Dendritic cell treated with granulocyte-macrophage colony-stimulating factor and Interleukin-4, amounts not matched to agents 40 ng/mL and 50 ng/mL, for 4 days (primary cell): ENCODE measurements around the gene SEL1L.

Experiments
- H3K27ac Mint-ChIP-seq: one replicate; pipeline ENCODE4 v1.8.0; 2022; ENCODE audit warnings: mild to moderate bottlenecking, mixed read lengths
- H3K27me3 Mint-ChIP-seq: one replicate; pipeline ENCODE4 v1.8.0; 2022; ENCODE audit warnings: mild to moderate bottlenecking, mixed read lengths
- H3K36me3 Mint-ChIP-seq: one replicate; pipeline ENCODE4 v1.8.0; 2022; ENCODE audit warnings: low read depth, mixed read lengths
- H3K4me1 Mint-ChIP-seq: one replicate; pipeline ENCODE4 v1.8.0; 2022; ENCODE audit warnings: low read depth, mixed read lengths
- H3K4me3 Mint-ChIP-seq: one replicate; pipeline ENCODE4 v1.8.0; 2022; ENCODE audit warnings: mild to moderate bottlenecking, moderate library complexity, mixed read lengths
- H3K9me3 Mint-ChIP-seq: one replicate; pipeline ENCODE4 v1.8.0; 2022; ENCODE audit warnings: mixed read lengths
- intact Hi-C: fragments of 100-400 bp; cut with micrococcal nuclease; formaldehyde crosslinking; loops from one replicate; pipeline ENCODE4 v1.15.0; 2022

Gene SEL1L

DNA sequence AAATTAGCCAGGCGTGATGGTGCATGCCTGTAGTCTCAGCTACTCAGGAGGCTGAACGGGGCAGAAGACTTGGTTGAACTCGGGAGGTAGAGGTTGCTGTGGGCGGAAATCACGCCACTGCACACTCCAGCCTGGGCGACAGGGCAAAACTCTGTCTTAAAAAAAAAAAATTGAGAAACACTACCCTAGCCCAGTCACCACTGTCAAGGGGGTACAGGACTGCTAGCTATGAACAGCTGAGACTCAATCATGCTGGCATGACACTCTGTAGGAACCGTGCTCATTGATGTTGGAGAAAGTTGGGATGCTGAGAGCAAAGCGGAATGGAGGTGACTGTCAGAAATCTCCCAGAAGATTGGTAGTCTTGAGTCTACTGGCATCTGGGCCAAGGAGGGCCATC is 75.3 kb downstream of the SEL1L start:
- H3K4me3 Mint-ChIP-seq, result no peak overlapping the region
- H3K27ac Mint-ChIP-seq, result no peak overlapping the region
- no peaks in the 10 kb centered on the region for H3K36me3 Mint-ChIP-seq
- intact Hi-C loops, result no loop called here
- H3K4me1 Mint-ChIP-seq, result peaks cover 16% of the 10 kb centered on the region
- peaks cover 12% of the 10 kb centered on the region for H3K27me3 Mint-ChIP-seq
- H3K9me3 Mint-ChIP-seq, result no peaks in the 10 kb centered on the region

DNA sequence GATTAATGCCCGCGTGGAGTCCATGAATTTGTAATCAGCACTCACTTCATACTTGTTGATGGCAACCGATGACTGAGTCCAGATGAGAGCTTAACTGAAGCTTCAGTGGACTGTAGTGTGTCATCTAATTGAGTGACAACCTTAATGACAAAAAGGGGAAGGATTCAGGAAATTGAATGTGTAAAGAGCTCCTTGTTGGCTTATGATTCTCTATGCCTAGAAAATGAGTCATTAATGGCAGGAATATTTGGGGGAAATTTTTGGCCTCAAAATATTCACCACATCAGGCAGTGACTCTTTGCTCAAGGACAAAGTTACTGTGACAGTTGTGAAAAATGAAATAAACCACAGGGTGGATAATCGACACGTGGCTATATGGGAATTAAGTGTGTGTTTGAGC is 78.3 kb downstream of the SEL1L start:
- intact Hi-C loops, result no loop called here
- Mint-ChIP-seq H3K4me3 (no peak overlapping the region), H3K36me3 (no peaks in the 10 kb centered on the region), H3K27ac (no peak overlapping the region), H3K27me3 (peaks cover 25% of the 10 kb centered on the region), H3K9me3 (no peaks in the 10 kb centered on the region), H3K4me1 (peaks cover 16% of the 10 kb centered on the region)

DNA sequence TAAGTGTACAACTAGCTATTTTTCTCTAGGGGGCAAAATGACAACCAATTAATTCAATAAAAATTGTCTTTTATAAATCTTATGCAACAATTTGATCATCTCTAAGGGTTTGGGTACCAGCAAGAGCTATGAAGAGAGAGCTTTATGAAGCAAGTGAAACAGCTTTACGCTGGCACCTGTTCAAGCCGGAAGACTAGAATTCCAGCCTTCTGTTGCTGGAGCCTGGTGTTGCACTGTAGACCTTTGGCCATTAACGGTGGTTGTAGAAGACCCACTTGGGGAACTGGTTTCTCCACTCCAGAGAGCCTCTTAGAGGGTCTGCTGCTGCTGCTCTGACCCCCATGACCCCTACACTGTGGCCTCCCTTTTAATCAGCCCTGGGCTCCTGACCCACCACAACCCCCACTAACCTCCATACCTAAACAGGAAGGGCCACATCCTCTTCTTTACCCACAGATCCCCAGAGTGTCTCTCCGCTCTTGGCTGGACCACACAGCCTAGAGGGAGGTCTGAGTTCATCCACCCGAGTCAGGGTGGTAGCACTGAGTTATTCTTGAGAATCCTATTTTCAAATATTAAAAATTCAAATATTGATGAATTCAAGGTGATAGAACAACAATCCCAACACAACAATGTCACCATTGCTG is 79.0 kb downstream of the SEL1L start:
- H3K4me3 Mint-ChIP-seq, result no peak overlapping the region
- peaks cover 11% of the 10 kb centered on the region for H3K4me1 Mint-ChIP-seq
- peaks cover 32% of the 10 kb centered on the region for H3K27me3 Mint-ChIP-seq
- H3K27ac Mint-ChIP-seq, result no peak overlapping the region
- H3K36me3 Mint-ChIP-seq, result no peaks in the 10 kb centered on the region
- no peaks in the 10 kb centered on the region for H3K9me3 Mint-ChIP-seq
- intact Hi-C loops, result no loop called here

DNA sequence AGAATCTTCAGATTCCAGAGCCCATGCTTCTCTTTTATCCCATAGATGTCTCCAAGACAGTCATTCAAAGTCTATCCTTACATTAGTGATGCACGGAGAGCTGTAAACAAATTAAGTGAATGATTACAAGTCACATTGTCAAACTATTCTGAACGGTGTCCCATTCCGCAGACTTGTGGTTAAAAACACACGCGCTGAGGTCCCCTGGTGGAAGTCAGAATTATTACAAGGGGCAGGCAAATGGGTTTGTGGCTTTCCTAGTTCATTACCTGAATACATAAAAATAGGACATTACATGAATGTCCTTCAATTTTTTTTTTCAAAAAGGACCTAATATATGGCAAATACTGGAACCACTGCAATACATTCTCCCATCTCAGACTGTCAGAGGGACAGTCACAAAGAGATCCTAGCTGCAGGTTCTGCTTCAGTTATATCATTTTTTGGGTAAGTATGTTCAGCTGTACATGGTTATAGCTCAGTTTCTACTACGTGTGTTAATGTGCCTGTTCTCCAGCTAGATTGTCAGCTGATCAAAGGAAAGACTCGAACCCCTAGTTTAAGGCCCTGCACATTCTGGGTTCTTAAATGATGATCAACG is 80.4 kb downstream of the SEL1L start:
- Mint-ChIP-seq H3K4me3 (no peak overlapping the region), H3K27ac (no peak overlapping the region), H3K27me3 (peaks cover 46% of the 10 kb centered on the region), H3K9me3 (no peaks in the 10 kb centered on the region), H3K36me3 (no peaks in the 10 kb centered on the region), H3K4me1 (peaks cover 6% of the 10 kb centered on the region)
- intact Hi-C loops, result loop anchor here (1.0 kb wide), 1 partner anchor 184 kb away; no protein-coding TSS in a partner anchor

DNA sequence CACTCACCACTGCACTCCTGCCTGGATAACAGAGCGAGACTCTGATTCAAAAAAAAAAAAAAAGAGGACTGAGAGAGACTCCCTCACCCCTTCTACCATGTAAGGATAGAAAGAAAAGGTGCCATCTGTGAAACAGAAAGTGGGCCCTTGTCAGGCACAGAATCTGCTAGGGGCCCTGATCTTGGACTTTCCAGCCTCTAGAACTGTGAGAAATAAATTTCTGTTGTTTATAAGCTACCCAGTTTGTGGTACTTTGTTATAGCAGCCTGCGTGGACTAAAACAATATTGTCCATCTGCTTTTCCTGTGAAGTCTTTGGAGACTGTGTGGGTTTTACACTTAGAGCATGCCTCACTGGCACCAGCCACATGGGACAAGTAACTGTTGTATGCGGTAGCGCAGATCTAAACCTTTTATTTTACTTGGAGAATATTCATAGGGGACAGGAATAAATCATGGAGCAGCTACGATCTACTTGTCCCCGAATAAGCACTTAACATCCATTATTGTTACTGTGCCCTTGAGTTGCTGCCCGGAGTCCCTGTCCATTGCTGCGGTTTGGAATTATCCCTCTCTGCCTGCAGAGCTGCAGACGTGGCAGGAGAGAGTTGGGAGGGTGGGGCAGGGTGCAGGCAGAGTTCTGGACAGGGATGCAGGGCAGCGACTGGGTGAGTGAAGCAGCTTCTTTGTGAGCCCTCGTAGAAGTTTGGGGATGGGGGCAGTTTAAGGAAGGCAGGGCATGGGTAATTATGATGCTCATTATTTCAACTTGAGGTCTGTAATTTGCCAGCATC is 81.1 kb downstream of the SEL1L start:
- peaks cover 6% of the 10 kb centered on the region for H3K4me1 Mint-ChIP-seq

DNA sequence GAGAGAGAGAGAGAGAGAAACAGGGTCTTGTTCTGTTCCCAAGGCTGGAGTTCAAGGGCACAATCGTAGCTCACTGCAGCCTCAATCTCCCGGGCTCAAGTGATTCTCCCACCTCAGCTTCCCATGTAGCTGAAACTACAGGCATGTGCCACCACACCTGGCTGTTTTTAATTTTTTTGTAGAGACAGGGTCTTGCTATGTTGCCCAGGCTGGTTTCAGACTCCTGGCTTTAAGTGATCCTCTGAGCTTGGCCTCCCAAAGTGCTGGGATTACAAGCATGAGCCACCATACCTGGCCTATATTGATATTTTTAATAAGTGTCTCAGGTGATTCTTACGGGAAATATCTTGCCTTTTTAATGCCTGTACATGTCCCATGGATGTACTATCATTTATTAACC is 82.7 kb downstream of the SEL1L start:
- Mint-ChIP-seq H3K36me3 (no peaks in the 10 kb centered on the region), H3K9me3 (no peaks in the 10 kb centered on the region), H3K4me3 (no peak overlapping the region), H3K27me3 (peaks cover 59% of the 10 kb centered on the region), H3K27ac (no peak overlapping the region), H3K4me1 (peaks cover 6% of the 10 kb centered on the region)
- intact Hi-C loops, result no loop called here

More for the DNA sequence above, 81.1 kb downstream of the SEL1L start:
- no peak overlapping the region for H3K4me3 Mint-ChIP-seq
- no peaks in the 10 kb centered on the region for H3K9me3 Mint-ChIP-seq
- intact Hi-C loops, result loop anchor here (1.0 kb wide), 1 partner anchor 183 kb away; no protein-coding TSS in a partner anchor
- no peaks in the 10 kb centered on the region for H3K36me3 Mint-ChIP-seq
- H3K27ac Mint-ChIP-seq, result no peak overlapping the region
- peaks cover 47% of the 10 kb centered on the region for H3K27me3 Mint-ChIP-seq

DNA sequence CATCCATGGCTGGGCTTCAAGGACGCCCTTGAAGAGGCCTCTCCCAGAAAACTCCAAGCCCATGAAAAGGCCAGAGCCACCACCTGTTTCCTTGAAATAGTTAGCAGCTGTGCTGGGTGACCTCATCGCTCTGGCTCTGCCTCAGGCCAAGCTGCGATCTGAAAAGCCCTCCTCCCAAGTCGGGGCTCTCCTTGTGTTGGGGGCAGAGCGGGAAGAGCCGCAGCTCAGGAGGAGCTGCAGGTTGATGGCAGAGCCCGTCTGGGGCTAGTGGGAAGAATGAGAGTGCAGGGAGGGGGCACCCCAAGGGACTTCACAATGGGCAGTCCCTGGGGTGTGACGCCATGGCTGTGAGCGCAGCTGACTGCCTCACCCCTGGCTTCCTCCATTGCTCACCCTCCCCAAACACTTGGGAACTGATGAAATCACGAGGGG is 83.5 kb downstream of the SEL1L start:
- intact Hi-C loops, result no loop called here
- Mint-ChIP-seq H3K27ac (no peak overlapping the region), H3K4me3 (no peak overlapping the region)

DNA sequence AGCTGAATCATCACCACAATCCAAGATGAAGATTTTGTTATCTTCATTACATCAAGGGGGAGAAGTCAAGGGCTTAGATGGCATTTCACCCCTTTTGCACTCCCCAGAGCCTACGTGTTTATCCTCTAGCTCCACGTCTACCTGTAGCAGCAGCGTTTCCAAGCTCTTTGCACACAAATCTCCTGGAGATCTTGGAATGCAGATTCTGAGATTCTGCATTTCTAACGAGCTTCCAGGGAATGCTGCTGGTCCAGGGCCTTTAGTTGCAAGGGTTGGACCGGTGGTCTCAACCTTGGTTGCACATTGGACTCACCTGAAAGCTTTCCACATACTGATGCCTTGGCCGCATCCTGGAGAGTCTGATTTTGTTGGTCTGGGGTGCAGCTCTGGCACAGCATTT is 84.1 kb downstream of the SEL1L start:
- Mint-ChIP-seq H3K36me3 (no peaks in the 10 kb centered on the region), H3K27me3 (peaks cover 67% of the 10 kb centered on the region), H3K9me3 (no peaks in the 10 kb centered on the region), H3K4me1 (no peaks in the 10 kb centered on the region), H3K27ac (no peak overlapping the region), H3K4me3 (no peak overlapping the region)
- intact Hi-C loops, result no loop called here

More for the DNA sequence above, 83.5 kb downstream of the SEL1L start:
- Mint-ChIP-seq H3K9me3 (no peaks in the 10 kb centered on the region), H3K27me3 (peaks cover 67% of the 10 kb centered on the region), H3K36me3 (no peaks in the 10 kb centered on the region), H3K4me1 (no peaks in the 10 kb centered on the region)

DNA sequence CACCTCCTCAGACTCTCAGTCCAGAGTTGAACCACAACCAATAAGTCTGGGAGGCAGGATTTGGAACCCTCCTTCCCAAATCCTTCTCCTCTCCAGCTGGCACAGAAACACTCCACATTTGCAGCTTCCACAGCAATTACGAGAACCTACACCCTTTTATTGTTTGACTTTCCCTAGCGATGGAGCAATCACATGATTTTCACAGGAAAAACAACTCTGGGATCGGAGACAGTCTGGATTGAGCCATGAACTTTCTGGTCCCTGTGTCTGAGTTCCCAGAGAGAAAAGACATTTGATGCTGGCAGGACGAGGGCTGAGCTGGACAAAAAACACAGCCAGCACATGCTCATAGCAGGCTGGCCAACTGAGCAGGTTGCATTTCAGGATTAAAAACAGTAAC is 84.5 kb downstream of the SEL1L start:
- Mint-ChIP-seq H3K4me1 (no peaks in the 10 kb centered on the region), H3K4me3 (no peak overlapping the region), H3K9me3 (no peaks in the 10 kb centered on the region), H3K36me3 (no peaks in the 10 kb centered on the region), H3K27ac (no peak overlapping the region), H3K27me3 (peaks cover 71% of the 10 kb centered on the region)
- intact Hi-C loops, result no loop called here

DNA sequence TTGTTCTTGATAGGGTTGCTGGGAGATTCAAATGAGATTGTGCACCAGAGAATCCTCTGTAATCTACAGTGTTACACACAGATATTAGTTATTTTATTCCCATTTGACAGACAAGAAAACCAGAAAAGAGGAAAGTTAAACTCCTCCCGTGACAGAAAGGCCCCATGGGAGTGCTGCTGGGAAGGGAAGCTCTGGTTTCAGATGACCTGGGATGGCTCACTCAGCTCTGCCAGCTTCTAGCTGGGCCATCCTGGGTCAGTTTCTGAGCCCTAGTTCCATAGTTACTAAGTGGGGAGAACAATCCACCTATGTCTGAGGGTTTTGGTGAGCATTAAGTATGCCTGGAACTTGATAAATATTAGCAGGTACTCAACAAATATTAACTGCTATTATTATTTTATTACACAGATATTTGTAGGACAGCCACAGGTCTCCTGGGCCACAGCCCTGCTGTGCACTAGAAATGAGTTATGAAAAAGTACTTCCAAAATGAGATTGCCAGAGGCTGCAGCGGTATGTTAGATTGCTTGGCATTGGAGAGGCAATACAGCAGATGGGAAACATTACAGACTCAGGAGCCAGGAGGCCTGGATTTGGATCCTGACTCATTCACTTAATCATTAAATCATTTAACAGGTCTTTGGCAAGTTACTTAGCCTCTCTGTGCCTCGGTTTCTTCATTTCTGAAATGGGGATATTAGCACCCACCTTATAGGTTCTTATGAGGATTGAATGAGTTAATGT is 86.5 kb downstream of the SEL1L start:
- H3K36me3 Mint-ChIP-seq, result no peaks in the 10 kb centered on the region
- peaks cover 7% of the 10 kb centered on the region for H3K4me1 Mint-ChIP-seq
- no peaks in the 10 kb centered on the region for H3K9me3 Mint-ChIP-seq
- peaks cover 78% of the 10 kb centered on the region for H3K27me3 Mint-ChIP-seq
- H3K4me3 Mint-ChIP-seq, result no peak overlapping the region
- no peak overlapping the region for H3K27ac Mint-ChIP-seq
- intact Hi-C loops, result no loop called here

DNA sequence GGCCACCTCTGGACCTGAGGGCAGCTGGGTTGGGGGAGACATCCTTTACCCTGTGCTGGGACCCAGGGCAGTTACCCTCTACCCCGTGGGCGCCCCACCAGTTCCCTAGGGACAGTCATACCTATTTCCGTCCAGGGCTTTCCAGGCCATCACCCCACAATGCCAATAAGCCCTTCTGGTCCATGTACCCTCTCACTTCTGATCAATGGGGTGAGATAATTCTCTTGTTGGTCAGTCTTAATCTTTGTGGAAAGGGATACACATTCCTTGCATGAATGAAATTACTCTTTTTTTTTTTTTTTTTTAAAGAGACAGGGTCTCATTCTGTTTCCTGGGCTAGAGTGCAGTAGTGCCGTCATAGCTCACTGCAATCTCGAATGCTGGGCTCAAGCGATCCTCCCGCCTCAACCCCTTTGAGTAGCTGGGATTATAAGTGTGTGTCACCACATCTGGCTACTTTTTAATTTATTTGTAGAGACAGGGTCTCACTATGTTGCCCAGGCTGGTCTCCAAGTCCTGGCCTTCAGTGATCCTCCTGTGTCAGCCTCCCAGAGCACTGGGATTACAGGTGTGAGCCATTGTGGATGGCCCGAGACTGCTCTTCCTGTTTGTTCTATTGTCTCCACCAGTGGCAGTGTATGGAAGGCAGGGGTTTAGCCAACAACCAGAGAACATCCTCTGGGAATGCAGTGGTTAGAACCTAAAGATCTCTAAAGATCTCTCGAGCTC is 87.2 kb downstream of the SEL1L start:
- intact Hi-C loops, result no loop called here
- Mint-ChIP-seq H3K27me3 (peaks cover 77% of the 10 kb centered on the region), H3K4me1 (peaks cover 7% of the 10 kb centered on the region), H3K4me3 (no peak overlapping the region), H3K27ac (no peak overlapping the region), H3K36me3 (no peaks in the 10 kb centered on the region), H3K9me3 (no peaks in the 10 kb centered on the region)

DNA sequence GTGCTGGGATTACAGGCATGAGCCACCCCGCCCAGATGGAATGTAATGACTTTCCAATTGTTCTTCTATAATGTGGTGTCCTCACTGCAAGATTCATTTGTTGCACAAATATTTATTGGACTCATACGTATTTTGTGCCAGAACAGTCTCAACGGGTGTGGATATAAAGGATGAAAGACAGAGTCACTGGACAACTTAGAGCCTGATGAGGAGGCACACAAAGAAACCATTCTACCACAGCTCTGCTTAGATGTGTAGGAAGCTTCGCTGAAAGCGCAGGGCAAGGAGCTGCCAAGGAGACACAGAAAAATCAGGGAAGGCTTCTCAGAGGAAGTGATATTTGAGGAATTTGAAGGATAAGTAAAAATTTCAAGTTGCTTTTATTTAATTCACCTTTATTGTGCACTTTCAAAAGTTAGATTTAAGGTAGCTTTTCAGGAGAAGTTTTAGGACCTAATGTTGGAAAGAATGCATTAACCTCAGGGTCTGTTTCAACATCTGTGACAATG is 92.0 kb downstream of the SEL1L start:
- H3K36me3 Mint-ChIP-seq, result no peaks in the 10 kb centered on the region
- no peaks in the 10 kb centered on the region for H3K9me3 Mint-ChIP-seq
- no peak overlapping the region for H3K27ac Mint-ChIP-seq
- H3K27me3 Mint-ChIP-seq, result peaks cover 90% of the 10 kb centered on the region
- peaks cover 15% of the 10 kb centered on the region for H3K4me1 Mint-ChIP-seq
- no peak overlapping the region for H3K4me3 Mint-ChIP-seq
- intact Hi-C loops, result no loop called here

DNA sequence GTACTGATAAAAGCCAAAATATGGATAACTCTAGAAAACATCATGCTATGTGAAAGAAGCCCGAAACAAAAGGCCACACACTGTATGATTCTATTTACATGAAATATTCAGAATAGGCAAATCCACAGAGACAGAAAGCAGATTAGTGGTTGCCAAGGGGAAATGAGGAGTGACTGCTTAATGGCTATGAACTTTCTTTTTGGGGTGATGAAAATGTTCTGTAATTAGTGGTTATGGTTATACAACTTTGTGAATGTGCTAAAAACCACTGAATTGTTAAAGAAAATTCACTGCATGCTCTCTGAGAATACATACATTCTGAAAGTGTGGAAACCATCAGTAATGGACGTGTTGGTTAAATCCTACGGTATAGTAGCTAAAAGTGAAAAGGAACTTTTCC is 93.6 kb downstream of the SEL1L start:
- Mint-ChIP-seq H3K27ac (no peak overlapping the region), H3K9me3 (no peaks in the 10 kb centered on the region), H3K4me3 (no peak overlapping the region), H3K27me3 (peaks cover 87% of the 10 kb centered on the region), H3K36me3 (no peaks in the 10 kb centered on the region), H3K4me1 (peaks cover 25% of the 10 kb centered on the region)
- intact Hi-C loops, result no loop called here
